GM12878 (cell line): ENCODE data around the gene ALDH1L1. TPM values are rescaled to one million over a fixed set of nuclear protein-coding genes. Genes with fewer than 3 reads are reported as not detected.

Experiments used
- ATAC-seq: fragments of 200-7000 bp; cut with Tn5 transposase; 3 replicates; pipeline ENCODE4 v1.9.1; 2020; ENCODE audit warnings: mild to moderate bottlenecking, moderate library complexity
- BruUV-seq: library from RNA; stranded (reverse); fragments of 400-500 nt; replicated peaks from 2 replicates; lab custom pipeline; 2021; lab: Mats Ljungman, UMichigan
- CTCF ChIA-PET: fragments of 300-600 bp; sonication (Branson Sonifier 250); formaldehyde crosslinking; extraction: SDS; loops from one replicate; lab custom pipeline; 2021; ENCODE audit warnings: inconsistent platforms; lab: Yijun Ruan, JAX
- POLR2A ChIA-PET: fragments of 350-600 bp; formaldehyde crosslinking; extraction: SDS; loops from one replicate; lab custom pipeline; 2021; ENCODE audit warnings: inconsistent platforms; lab: Charles Lee
- RAD21 ChIA-PET: fragments of 300-600 bp; sonication (Branson Sonifier 250); formaldehyde crosslinking; loops from one replicate; lab custom pipeline; 2023; ENCODE audit warnings: antibody characterized with exemption; ENCODE audit not compliant: unreplicated experiment; lab: Charles Lee
- SMC1A ChIA-PET: fragments of 300-600 bp; sonication (Branson Sonifier 250); formaldehyde crosslinking; loops from one replicate; lab custom pipeline; 2023; ENCODE audit not compliant: unreplicated experiment, uncharacterized antibody; lab: Charles Lee
- DNase-seq: peaks from one replicate; pipeline ENCODE4 v3.0.0-alpha.2; 2011; ENCODE audit warnings: low read depth, low spot score
- FAIRE-seq: peaks from 3 replicates; lab custom pipeline; 2011; peaks lifted over from hg19 to GRCh38; lab: Jason Lieb, UNC
- H2AFZ ChIP-seq: 2 replicates; pipeline ENCODE4 v1.6.0; 2011; ENCODE audit warnings: low read depth, low read length, control low read depth; ENCODE audit not compliant: control insufficient read depth
- H3K27ac ChIP-seq: 2 replicates; pipeline ENCODE4 v1.5.1; 2011; ENCODE audit warnings: control low read depth; ENCODE audit not compliant: control insufficient read depth, insufficient read depth
- H3K27me3 ChIP-seq, 2 experiments: replicated peaks in 1 of 2; 2 replicates each; pipeline versions ENCODE4 v1.6.0 to v1.6.1; 2011; ENCODE audit warnings: low read length in 1 of 2; ENCODE audit not compliant: control insufficient read depth in 2 of 2, insufficient read depth in 2 of 2
- H3K36me3 ChIP-seq, 2 experiments: 2 replicates each; pipeline ENCODE4 v1.5.1; 2011; ENCODE audit warnings: low read length in 1 of 2; ENCODE audit not compliant: control insufficient read depth in 2 of 2, insufficient read depth in 2 of 2
- H3K4me1 ChIP-seq: 2 replicates; pipeline ENCODE4 v1.6.1; 2011; ENCODE audit warnings: mild to moderate bottlenecking, low read length, moderate library complexity, mixed read lengths; ENCODE audit not compliant: control insufficient read depth, insufficient read depth
- H3K4me2 ChIP-seq: 2 replicates; pipeline ENCODE4 v1.6.0; 2011; ENCODE audit warnings: control low read depth; ENCODE audit not compliant: control insufficient read depth, insufficient read depth
- H3K4me3 ChIP-seq: fragments of 200-600 bp; sonication (generic); 2 replicates; pipeline ENCODE4 v1.5.1; 2016
- H3K79me2 ChIP-seq: 2 replicates; pipeline ENCODE4 v1.6.0; 2011; ENCODE audit warnings: low read length; ENCODE audit not compliant: control insufficient read depth, insufficient read depth
- H3K9ac ChIP-seq: 2 replicates; pipeline ENCODE4 v1.8.0; 2011; ENCODE audit warnings: low read length, control low read depth, mixed read lengths; ENCODE audit not compliant: control insufficient read depth, insufficient read depth
- H3K9me3 ChIP-seq: replicated peaks from 3 replicates; pipeline ENCODE4 v1.5.1; 2011; ENCODE audit warnings: mild to moderate bottlenecking, low read length; ENCODE audit not compliant: control insufficient read depth, insufficient read depth
- H4K20me1 ChIP-seq: 2 replicates; pipeline ENCODE4 v1.6.0; 2011; ENCODE audit not compliant: control insufficient read depth, insufficient read depth
- CEBPB ChIP-seq, 2 experiments: fragments of 150-350 bp in 1 of 2; IDR thresholded peaks; 2 replicates each; pipeline ENCODE4 v1.6.1; 2012 to 2014; ENCODE audit warnings: low read depth in 2 of 2, low read length in 2 of 2, borderline replicate concordance in 1 of 2, inconsistent platforms in 1 of 2
- KDM1A ChIP-seq: fragments of 200-600 bp; sonication (generic); IDR thresholded peaks from 2 replicates; pipeline ENCODE4 v1.6.1; 2016; ENCODE audit warnings: borderline replicate concordance
- TAF1 ChIP-seq: IDR thresholded peaks from 2 replicates; pipeline ENCODE4 v1.6.1; 2011; ENCODE audit warnings: mild to moderate bottlenecking, low read depth, low read length, borderline replicate concordance
- TBL1XR1 ChIP-seq: IDR thresholded peaks from 2 replicates; pipeline ENCODE4 v1.6.1; 2012; ENCODE audit warnings: low read depth, low read length, improper control_type of control experiment
- TCF12 ChIP-seq: IDR thresholded peaks from 2 replicates; pipeline ENCODE4 v1.6.1; 2011; ENCODE audit warnings: low read depth, mild to moderate bottlenecking, low read length
- WGBS: methylation state at CpG from one replicate; pipeline ENCODE4 v1.1.6; 2016; ENCODE audit warnings: low lambda C conversion rate; ENCODE audit not compliant: insufficient replicate concordance, insufficient coverage; ENCODE audit errors: missing lambda C conversion rate; 5-methylcytosine and 5-hydroxymethylcytosine counted together
- in situ Hi-C: fragments of 300-500 bp; cut with MboI; formaldehyde crosslinking; loops from 9 replicates; pipeline ENCODE4 v1.14.3; 2018; ENCODE audit warnings: mixed read lengths
- intact Hi-C: fragments of 100-400 bp; cut with micrococcal nuclease; formaldehyde crosslinking; loops from one replicate; pipeline ENCODE4 v1.14.2; 2022; ENCODE audit not compliant: unreplicated experiment
- polyA plus RNA-seq, 11 experiments: library from polyadenylated mRNA; depleted of rRNA in 4 of 11; unstranded in 6 of 11; stranded (reverse) in 5 of 11; fragments of >200 nt; fragmentation: Nextera tagmentation in 4 of 11; fragmentation: Illumina TruSeq in 1 of 11; extraction: Ambion mirVana in 4 of 11; extraction: Trizol in 1 of 11; gene quantifications; 1 replicate in 1 of 11; 2 replicates in 10 of 11; pipeline versions ENCODE4 v1.2.1 to v1.2.3, GENCODE V29; 2011 to 2016; ENCODE audit warnings: inconsistent platforms in 2 of 11, missing spikeins in 2 of 11, low read depth in 1 of 11
- total RNA-seq, 4 experiments: library from RNA; depleted of rRNA in 3 of 4; stranded (reverse); fragments of >200 nt in 3 of 4; fragmentation: Illumina TruSeq in 1 of 4; extraction: Trizol in 1 of 4; gene quantifications; 2 replicates each; pipeline versions ENCODE4 v1.2.1 to v1.2.3, GENCODE V29; 2013 to 2021
- TF ChIP-seq, protein P1 (sequence below), 3 experiments: IDR thresholded peaks in 2 of 3; conservative IDR thresholded peaks in 1 of 3; 2 replicates each; pipeline ENCODE4 v1.5.1; 2011; ENCODE audit warnings: low read depth in 3 of 3, low read length in 3 of 3, mild to moderate bottlenecking in 3 of 3, control low read depth in 2 of 3, moderate library complexity in 2 of 3, inconsistent platforms in 1 of 3, mixed read lengths in 1 of 3; ENCODE audit not compliant: control insufficient read depth in 2 of 3, insufficient read depth in 1 of 3; ENCODE audit errors: extremely low read depth in 1 of 3

The ALDH1L1 gene
- total and polyA plus RNA-seq, 10 of the 15 experiments (the other 5 are each of a cell fraction or from before 2014, with no cell fraction given): 0.04 to 18.2 (median 0.45) TPM

DNA sequence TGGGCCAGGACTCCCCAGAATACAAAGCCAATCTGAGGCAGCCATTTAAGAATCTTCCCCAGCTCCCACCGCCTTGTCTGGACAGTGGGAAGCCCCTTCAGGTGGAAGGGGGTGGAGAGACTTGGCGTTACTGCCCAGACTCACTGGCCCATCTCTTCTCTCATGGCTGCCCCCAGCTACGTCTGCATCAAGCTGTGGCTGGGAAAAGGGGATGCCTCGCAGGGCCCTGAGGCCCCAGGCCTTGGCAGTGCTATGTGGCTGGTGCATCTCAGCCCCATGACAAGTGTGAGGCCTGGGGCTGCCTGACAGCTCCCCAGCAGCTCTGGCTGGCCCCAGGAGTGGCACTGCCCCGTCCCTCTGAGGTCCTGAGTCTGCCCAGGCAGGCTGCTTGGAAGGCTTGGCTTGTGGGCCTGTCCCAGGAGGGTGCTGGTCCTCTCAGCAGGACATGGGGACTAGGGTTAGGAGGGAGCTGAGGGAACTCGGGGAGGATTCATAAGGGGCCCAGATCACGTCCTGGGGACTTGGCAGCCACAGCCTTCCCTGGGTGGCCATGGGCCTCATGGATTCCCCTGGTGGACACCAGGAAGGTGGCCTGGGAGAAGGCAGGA is 76.3 kb downstream of the ALDH1L1 start:
- no TSS peak for BruUV-seq
- intact Hi-C loops: no loop called here
- Histone ChIP-seq H4K20me1 (no peaks in the 10 kb centered on the region; the same call in 1 of the 2 replicates), H3K36me3 (no peaks in the 10 kb centered on the region), H3K4me3 (no peak overlapping the region), H3K9me3 (no peaks in the 10 kb centered on the region), H3K4me2 (no peak overlapping the region), H3K79me2 (no peaks in the 10 kb centered on the region), H3K27ac (no peak overlapping the region), H3K9ac (no peak overlapping the region), H3K4me1 (peaks cover 10% of the 10 kb centered on the region; the same call in 1 of the 2 replicates), H2AFZ (no peak overlapping the region), H3K27me3 (peaks cover 0 to 2% of the 10 kb centered on the region in 2 experiments; a peak in 1 of 4 replicates)
- TF ChIP-seq TCF12 (no peak), KDM1A (no peak)
- no peak for DNase-seq
- no peak for FAIRE-seq
- ChIA-PET CTCF (no interaction called here), RAD21 (no interaction called here), POLR2A (no interaction called here), SMC1A (no interaction called here)
- in situ Hi-C loops: no loop called here
- 25% methylated on average over 7 of the region's 7 CpGs for WGBS
- ATAC-seq: no peak

- in situ Hi-C loops: no loop called here
- Histone ChIP-seq H3K27ac (no peak overlapping the region), H3K4me2 (no peak overlapping the region), H3K4me1 (peaks cover 10% of the 10 kb centered on the region; the same call in 1 of the 2 replicates), H3K36me3 (no peaks in the 10 kb centered on the region), H3K79me2 (no peaks in the 10 kb centered on the region), H3K9ac (no peak overlapping the region), H2AFZ (no peak overlapping the region), H3K4me3 (no peak overlapping the region), H3K9me3 (no peaks in the 10 kb centered on the region), H3K27me3 (peaks cover 0 to 2% of the 10 kb centered on the region in 2 experiments; a peak in 1 of 4 replicates), H4K20me1 (no peaks in the 10 kb centered on the region; the same call in 1 of the 2 replicates)
- intact Hi-C loops: no loop called here
- no TSS peak for BruUV-seq
- TF ChIP-seq TAF1: no peak
- peak in 1 of 2 experiments; percentile 74; a peak in 1 of 4 replicates for TF ChIP-seq CEBPB (IDR thresholded peaks at IDR 0.05; ENCODE audit: borderline replicate concordance in 1 of 2, low read depth in 2 of 2, low read length in 2 of 2)
- TF ChIP-seq TBL1XR1: no peak
- TF ChIP-seq, protein P1, sequence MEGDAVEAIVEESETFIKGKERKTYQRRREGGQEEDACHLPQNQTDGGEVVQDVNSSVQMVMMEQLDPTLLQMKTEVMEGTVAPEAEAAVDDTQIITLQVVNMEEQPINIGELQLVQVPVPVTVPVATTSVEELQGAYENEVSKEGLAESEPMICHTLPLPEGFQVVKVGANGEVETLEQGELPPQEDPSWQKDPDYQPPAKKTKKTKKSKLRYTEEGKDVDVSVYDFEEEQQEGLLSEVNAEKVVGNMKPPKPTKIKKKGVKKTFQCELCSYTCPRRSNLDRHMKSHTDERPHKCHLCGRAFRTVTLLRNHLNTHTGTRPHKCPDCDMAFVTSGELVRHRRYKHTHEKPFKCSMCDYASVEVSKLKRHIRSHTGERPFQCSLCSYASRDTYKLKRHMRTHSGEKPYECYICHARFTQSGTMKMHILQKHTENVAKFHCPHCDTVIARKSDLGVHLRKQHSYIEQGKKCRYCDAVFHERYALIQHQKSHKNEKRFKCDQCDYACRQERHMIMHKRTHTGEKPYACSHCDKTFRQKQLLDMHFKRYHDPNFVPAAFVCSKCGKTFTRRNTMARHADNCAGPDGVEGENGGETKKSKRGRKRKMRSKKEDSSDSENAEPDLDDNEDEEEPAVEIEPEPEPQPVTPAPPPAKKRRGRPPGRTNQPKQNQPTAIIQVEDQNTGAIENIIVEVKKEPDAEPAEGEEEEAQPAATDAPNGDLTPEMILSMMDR (IDR thresholded peaks at IDR 0.05 in 2 of 3, conservative IDR thresholded peaks at IDR 0.05 in 1 of 3; ENCODE audit: control insufficient read depth in 2 of 3, extremely low read depth in 1 of 3, insufficient read depth in 1 of 3, low read depth in 3 of 3, low read length in 3 of 3): peak in 1 of 3 experiments; percentile 10; a peak in 1 of 6 replicates
- RAD21 ChIA-PET: no interaction called here
- ATAC-seq (peak; percentile 49; the same call in 2 of the 3 replicates), DNase-seq (no peak), FAIRE-seq (no peak)
- WGBS: 34% methylated on average over 22 of the region's 22 CpGs
- POLR2A ChIA-PET: no interaction called here
- SMC1A ChIA-PET: no interaction called here
- CTCF ChIA-PET: no interaction called here
Observed at GRCh38 chr3:126103121-126104027, 77.0 kb downstream of the ALDH1L1 start.
